ENCODE data around the gene G0S2. TPM values are rescaled to one million over a fixed set of nuclear protein-coding genes. Genes with fewer than 3 reads are reported as not detected.

Gene G0S2
- total RNA-seq, 1 donor from 2014 or later = 0.79 TPM

GRCh38 chr1:209662879-209663327, 12.3 kb upstream of the G0S2 start:
- Mint-ChIP-seq H3K27ac (no peak overlapping the region), H3K4me1 (ENCODE audit: low read depth) (peaks cover 7% of the 10 kb centered on the region), H3K27me3 (peaks cover 3% of the 10 kb centered on the region), H3K4me3 (ENCODE audit: low read depth) (no peak overlapping the region), H3K36me3 (ENCODE audit: insufficient read depth) (no peaks in the 10 kb centered on the region), H3K9me3 (ENCODE audit: low read depth) (no peaks in the 10 kb centered on the region)
- DNase-seq (ENCODE audit: low spot score, unreplicated experiment) = no peak
- TF ChIP-seq CTCF (IDR thresholded peaks at IDR 0.05; ENCODE audit: unreplicated experiment) = no peak

- peaks cover 3% of the 10 kb centered on the region for H3K9me3 Mint-ChIP-seq (ENCODE audit: low read depth)
Measured at GRCh38 chr1:209667103-209667502, 8.1 kb upstream of the G0S2 start.

GRCh38 chr1:209667708-209668107, 7.5 kb upstream of the G0S2 start:
- no peak overlapping the region for H3K27ac Mint-ChIP-seq
- peaks cover 7% of the 10 kb centered on the region for H3K4me1 Mint-ChIP-seq (ENCODE audit: low read depth)
- TF ChIP-seq CTCF (IDR thresholded peaks at IDR 0.05; ENCODE audit: unreplicated experiment) = no peak
- H3K9me3 Mint-ChIP-seq (ENCODE audit: low read depth) = peaks cover 3% of the 10 kb centered on the region
- no peak for DNase-seq (ENCODE audit: low spot score, unreplicated experiment)
- H3K27me3 Mint-ChIP-seq = peaks cover 24% of the 10 kb centered on the region
- H3K4me3 Mint-ChIP-seq (ENCODE audit: low read depth) = no peak overlapping the region
- H3K36me3 Mint-ChIP-seq (ENCODE audit: insufficient read depth) = no peaks in the 10 kb centered on the region

More at GRCh38 chr1:209667103-209667502, 8.1 kb upstream of the G0S2 start:
- peaks cover 7% of the 10 kb centered on the region for H3K4me1 Mint-ChIP-seq (ENCODE audit: low read depth)
- no peak overlapping the region for H3K27ac Mint-ChIP-seq
- H3K27me3 Mint-ChIP-seq = peaks cover 20% of the 10 kb centered on the region
- TF ChIP-seq CTCF (IDR thresholded peaks at IDR 0.05; ENCODE audit: unreplicated experiment) = no peak
- no peak for DNase-seq (ENCODE audit: low spot score, unreplicated experiment)
- H3K4me3 Mint-ChIP-seq (ENCODE audit: low read depth) = no peak overlapping the region
- H3K36me3 Mint-ChIP-seq (ENCODE audit: insufficient read depth) = no peaks in the 10 kb centered on the region

GRCh38 chr1:209670441-209671082, 4.7 kb upstream of the G0S2 start:
- H3K4me3 Mint-ChIP-seq (ENCODE audit: low read depth) = no peak overlapping the region
- no peaks in the 10 kb centered on the region for H3K36me3 Mint-ChIP-seq (ENCODE audit: insufficient read depth)
- H3K9me3 Mint-ChIP-seq (ENCODE audit: low read depth) = peaks cover 3% of the 10 kb centered on the region
- H3K27ac Mint-ChIP-seq = no peak overlapping the region
- H3K27me3 Mint-ChIP-seq = peaks cover 49% of the 10 kb centered on the region
- H3K4me1 Mint-ChIP-seq (ENCODE audit: low read depth) = peaks cover 21% of the 10 kb centered on the region
- no peak for TF ChIP-seq CTCF (IDR thresholded peaks at IDR 0.05; ENCODE audit: unreplicated experiment)
- no peak for DNase-seq (ENCODE audit: low spot score, unreplicated experiment)

GRCh38 chr1:209672705-209673630, 2.2 kb upstream of the G0S2 start:
- no peak overlapping the region for H3K27ac Mint-ChIP-seq
- H3K27me3 Mint-ChIP-seq = peaks cover 73% of the 10 kb centered on the region
- H3K4me1 Mint-ChIP-seq (ENCODE audit: low read depth) = peaks cover 25% of the 10 kb centered on the region
- no peak overlapping the region for H3K4me3 Mint-ChIP-seq (ENCODE audit: low read depth)
- no peak for TF ChIP-seq CTCF (IDR thresholded peaks at IDR 0.05; ENCODE audit: unreplicated experiment)
- peaks cover 3% of the 10 kb centered on the region for H3K9me3 Mint-ChIP-seq (ENCODE audit: low read depth)
- DNase-seq (ENCODE audit: low spot score, unreplicated experiment) = no peak
- no peaks in the 10 kb centered on the region for H3K36me3 Mint-ChIP-seq (ENCODE audit: insufficient read depth)

All from progenitor cell of endocrine pancreas (in vitro differentiated cells).